GM19023 (cell line): Measurements from ENCODE around the gene CHCHD3.

Source experiments
- ATAC-seq: cut with Tn5 transposase; IDR thresholded peaks from one replicate; pipeline ENCODE4 v1.9.1; 2021; ENCODE audit warnings: mild to moderate bottlenecking, moderate library complexity; ENCODE audit not compliant: unreplicated experiment

The CHCHD3 gene

GRCh38 chr7:133079296-133079695 lies 2.6 kb downstream of the CHCHD3 start:
- no peak for ATAC-seq

- ATAC-seq: no peak
These were observed 4.5 kb downstream of the CHCHD3 start for GRCh38 chr7:133077394-133077793.

DNA sequence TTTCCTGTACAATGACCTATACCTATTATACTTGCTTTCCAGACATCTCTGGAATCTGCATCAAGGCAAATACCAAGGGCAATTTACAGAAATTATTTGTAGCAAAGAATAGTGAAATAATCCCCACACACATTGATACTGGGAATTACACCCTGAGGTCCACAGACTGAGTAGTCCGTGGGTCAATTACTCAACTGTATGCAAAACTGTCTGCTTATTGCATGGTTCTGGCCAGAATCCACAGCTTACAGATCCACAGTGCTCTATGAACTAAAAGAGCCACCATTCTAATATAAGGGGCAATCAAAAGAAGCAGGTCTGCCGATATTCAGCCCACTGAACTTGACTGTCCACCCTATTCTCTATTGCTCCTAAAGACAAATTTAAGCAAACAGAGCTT lies 5.7 kb downstream of the CHCHD3 start:
- ATAC-seq: no peak

DNA sequence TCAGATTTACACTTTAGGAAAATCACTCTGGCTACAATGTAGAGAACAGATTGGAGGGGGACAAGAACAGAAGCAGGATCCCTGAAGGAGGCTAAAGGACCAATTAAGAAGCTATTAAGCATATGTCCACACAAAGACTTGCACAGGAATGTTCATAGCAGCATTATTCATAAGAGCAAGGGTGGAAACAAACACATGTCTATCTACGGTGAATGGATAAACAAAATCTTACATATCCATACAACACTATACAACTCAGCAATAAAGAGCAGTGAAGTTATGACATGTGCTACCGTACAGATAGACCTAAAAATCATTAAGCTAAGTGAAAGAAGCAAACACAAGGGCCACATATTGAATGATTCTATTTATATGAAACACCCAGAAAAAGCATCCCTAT lies 10.4 kb downstream of the CHCHD3 start:
- ATAC-seq: no peak

GRCh38 chr7:133070562-133070961 lies 11.3 kb downstream of the CHCHD3 start:
- ATAC-seq: no peak

GRCh38 chr7:133065301-133065700 lies 16.6 kb downstream of the CHCHD3 start:
- no peak for ATAC-seq

DNA sequence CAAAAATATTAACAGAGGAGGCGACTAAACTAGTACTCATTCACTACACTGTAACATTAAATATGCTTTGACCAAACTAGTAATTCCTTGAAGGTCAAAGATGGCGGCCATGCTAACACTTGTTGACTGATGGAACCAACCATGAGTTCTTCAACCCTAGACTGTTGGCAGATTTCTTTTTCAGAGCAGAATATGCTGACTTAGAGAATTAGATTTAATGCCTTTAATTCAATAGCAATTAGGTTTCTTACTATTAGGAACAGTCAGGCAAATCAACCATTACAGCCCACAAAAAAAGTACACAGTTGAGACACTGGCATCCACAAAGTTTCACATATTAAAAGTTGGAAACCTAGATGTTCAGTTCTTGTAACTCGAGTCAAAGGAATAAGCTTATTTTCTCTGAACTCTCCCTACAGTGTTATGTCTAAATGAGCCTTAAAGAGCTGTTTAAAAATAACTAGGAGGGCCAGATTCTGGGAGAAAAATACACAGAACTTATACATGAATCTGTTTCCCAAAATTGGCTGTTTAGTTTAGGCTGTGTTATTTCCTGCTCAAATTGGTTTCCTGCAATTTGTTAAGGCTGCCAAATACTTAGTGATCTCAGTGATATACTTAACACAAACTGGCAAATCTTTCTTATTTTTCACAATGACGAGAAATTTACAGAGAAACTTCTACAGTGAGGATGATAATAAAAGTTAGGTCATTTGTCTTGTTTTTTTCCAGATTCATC lies 17.6 kb downstream of the CHCHD3 start:
- ATAC-seq: no peak

GRCh38 chr7:133061792-133062191 lies 20.1 kb downstream of the CHCHD3 start:
- no peak for ATAC-seq

DNA sequence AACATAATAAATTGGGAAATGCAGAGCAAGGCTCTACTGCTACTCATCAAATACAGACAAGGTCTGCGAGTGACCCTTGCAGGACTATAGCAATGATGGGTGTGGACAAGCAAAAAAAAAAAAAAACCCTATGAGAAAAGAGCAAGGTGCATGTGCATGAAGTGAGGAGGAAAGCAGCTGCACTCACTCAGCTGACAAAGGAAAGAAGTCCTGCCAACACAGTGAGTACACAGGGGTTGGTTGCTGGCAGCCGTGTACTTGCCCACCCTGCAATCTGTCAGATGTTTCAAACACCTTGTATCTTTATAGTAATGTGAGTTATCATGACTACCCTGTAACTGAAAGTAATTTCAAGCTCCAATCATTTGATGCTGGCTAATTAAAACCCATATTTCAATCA lies 20.5 kb downstream of the CHCHD3 start:
- no peak for ATAC-seq

GRCh38 chr7:133060004-133060403 lies 21.9 kb downstream of the CHCHD3 start:
- ATAC-seq: no peak

GRCh38 chr7:133059263-133059662 lies 22.6 kb downstream of the CHCHD3 start:
- no peak for ATAC-seq

DNA sequence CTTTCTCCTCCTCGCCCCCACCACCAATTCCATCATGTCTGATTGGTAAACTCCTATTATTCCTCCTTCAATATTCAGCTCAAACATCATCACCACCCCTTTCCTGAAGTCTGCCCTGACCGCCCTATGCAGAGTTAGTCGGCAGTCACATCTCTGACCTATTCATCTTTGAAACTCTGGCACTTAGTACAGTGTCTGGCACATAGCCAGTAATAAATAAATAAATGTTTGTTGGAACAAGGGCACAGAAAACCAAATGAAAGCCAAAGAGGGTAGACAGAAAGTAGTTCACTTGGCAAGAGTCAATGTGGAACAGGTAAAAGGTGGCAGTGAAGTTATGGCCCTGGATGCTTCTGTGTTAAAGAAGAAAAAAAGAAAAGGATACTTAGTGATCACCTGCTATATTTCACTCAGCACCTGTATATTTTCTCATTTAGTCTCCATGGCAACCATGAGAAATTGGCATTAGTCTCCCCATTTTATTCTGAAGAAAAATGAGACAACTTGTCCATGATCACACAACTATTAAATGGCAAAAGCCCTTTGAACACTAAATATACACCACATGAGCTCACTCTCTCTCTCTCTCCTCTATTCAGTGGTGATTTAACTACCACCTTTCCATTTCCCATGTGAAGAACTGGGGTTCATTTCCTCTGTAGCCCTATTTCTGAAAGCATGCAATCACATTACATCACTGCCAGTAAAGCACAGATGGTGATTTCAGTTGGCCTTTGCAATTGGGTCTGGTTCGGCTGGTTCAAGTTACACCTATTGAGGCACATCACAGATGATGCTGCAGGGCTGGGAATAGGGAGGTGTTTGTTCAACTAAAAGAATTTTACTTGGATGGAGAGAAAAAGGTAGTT lies 25.3 kb downstream of the CHCHD3 start:
- no peak for ATAC-seq

DNA sequence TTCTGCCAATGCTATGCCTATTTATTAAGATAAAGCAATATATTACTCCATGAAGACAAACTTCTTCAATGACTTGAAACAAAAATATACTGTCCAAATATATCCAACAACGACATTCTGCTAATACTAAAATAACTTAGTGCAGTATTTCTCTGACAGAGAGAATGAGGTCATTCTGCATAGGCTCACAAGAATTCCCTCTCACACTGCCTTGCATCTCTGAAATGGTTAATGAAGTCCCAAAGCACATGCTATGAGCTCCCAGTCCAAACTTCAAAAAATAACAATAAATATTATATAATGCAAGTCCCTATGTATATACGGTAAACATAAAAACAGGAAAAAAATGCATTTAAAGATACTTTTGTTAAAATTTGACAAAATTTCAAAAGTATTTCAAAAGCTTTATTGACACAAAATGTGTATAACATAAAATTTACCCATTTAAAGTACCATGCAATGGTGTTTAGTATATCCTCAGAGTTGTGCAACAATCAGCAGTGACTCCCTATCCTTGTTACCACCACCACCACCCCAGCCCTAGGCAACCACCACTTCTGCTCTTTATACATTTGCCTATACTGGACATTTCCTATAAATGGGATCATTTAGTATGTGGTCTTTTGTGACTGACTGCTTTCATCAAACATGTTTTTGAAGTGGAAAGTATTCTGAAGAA lies 27.6 kb downstream of the CHCHD3 start:
- no peak for ATAC-seq

GRCh38 chr7:133053321-133053891 lies 28.5 kb downstream of the CHCHD3 start:
- ATAC-seq: no peak

- ATAC-seq: no peak
These were observed 29.1 kb downstream of the CHCHD3 start for GRCh38 chr7:133052826-133053225.

DNA sequence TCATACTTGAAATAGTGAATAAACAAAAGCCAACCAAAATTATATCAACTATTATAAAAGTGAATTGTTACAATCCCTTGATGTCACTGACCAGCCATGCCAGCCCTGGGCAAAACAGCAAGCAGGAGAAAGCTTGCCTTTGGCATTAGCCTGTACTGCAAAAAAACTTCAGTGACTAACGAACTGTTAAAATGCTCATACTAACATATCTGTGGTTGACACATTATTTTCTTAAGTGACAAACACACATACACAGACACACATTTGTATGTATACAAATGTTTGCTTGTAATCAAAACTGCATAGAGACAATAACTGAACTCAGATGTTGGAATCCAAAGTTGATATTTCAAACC lies 29.5 kb downstream of the CHCHD3 start:
- ATAC-seq: no peak

GRCh38 chr7:133051719-133052400 lies 30.0 kb downstream of the CHCHD3 start:
- no peak for ATAC-seq

- ATAC-seq: no peak
These were observed 30.8 kb downstream of the CHCHD3 start for GRCh38 chr7:133051066-133051465.

DNA sequence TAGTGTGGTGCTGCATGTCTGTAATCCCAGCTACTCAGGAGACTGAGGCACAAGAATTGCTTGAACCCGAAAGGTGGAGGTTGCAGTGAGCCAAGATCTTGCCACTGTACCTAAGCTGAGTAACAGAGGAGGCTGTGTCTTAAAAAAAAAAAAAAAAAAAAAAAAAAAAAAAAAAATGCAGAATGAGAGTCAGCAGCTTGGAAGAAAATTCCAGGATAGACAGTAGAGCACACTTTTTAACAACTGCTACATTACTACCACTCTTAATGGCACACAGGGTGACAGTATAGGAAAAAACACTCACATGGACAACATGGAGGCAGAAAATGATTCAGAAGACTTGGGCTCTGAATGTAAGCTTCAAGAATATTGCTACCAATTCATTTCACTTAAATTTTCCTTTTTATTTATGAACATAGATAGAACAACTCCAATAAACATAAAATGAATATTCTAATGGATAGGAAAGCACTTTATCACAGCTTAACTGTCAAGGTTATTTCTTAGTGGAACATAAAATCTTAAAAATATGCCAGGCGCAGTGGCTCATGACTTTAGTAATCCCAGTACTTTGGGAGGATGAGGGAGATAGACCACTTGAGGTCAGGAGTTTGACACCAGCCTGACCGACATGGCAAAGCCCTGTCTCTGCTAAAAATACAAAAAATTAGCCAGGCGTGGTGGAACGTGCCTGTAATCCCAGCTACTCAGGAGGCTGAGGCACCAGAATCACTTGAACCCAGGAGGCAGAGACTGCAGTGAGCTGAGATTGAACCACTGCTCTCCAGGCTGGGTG lies 31.5 kb downstream of the CHCHD3 start:
- no peak for ATAC-seq

DNA sequence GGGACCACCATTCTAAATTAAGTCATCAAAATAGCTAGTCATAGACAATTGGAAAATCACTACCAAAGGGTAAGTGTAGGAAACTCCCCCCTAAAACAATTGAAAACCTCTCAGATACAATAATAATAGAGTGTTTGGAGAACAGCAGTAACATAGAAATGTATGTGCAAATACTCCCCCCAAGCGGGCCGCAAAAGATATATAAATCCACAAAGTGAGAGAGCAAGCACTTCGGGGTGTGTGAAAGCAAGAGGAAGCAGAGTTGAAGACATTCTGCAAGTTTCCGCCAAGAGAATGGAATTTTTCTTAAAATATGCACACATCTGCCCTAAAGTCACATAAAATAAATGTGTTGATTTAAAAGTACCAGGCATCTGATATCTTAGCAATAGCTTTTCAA lies 33.3 kb downstream of the CHCHD3 start:
- ATAC-seq: no peak
